GM12878 (cell line): Measurements from ENCODE around the gene PHF23. TPM values are rescaled to one million over a fixed set of nuclear protein-coding genes. Genes with fewer than 3 reads are reported as not detected.

Source experiments
- BACH1 ChIP-seq: fragments of 450-650 bp; IDR thresholded peaks from 2 replicates; pipeline ENCODE4 v1.6.1; 2017; ENCODE audit warnings: mild to moderate bottlenecking, borderline replicate concordance
- BRCA1 ChIP-seq: IDR thresholded peaks from 2 replicates; pipeline ENCODE4 v1.6.1; 2011; ENCODE audit warnings: low read depth, low read length, improper control_type of control experiment
- DPF2 ChIP-seq: fragments of 450-650 bp; IDR thresholded peaks from 2 replicates; pipeline ENCODE4 v1.6.1; 2017; ENCODE audit warnings: mild to moderate bottlenecking
- IRF4 ChIP-seq: IDR thresholded peaks from 2 replicates; pipeline ENCODE4 v1.6.1; 2011; ENCODE audit warnings: low read depth, low read length
- MEF2A ChIP-seq: IDR thresholded peaks from 2 replicates; pipeline ENCODE4 v1.6.1; 2011; ENCODE audit warnings: low read depth, mild to moderate bottlenecking, low read length, moderate library complexity; ENCODE audit not compliant: insufficient read depth
- MEF2B ChIP-seq: fragments of 450-650 bp; IDR thresholded peaks from 2 replicates; pipeline ENCODE4 v1.6.1; 2018; ENCODE audit warnings: mild to moderate bottlenecking, moderate library complexity; ENCODE audit not compliant: partially characterized antibody, poor library complexity, severe bottlenecking
- MXI1 ChIP-seq: fragments of 150-350 bp; IDR thresholded peaks from 2 replicates; pipeline ENCODE4 v1.6.1; 2011; ENCODE audit warnings: low read depth, mild to moderate bottlenecking, inconsistent platforms, low read length, improper control_type of control experiment
- NBN ChIP-seq: fragments of 450-650 bp; IDR thresholded peaks from 2 replicates; pipeline ENCODE4 v1.6.1; 2016
- NRF1 ChIP-seq: conservative IDR thresholded peaks from 2 replicates; pipeline ENCODE4 v1.6.1; 2011; ENCODE audit warnings: mild to moderate bottlenecking, low read depth, low read length, improper control_type of control experiment
- POLR2AphosphoS5 ChIP-seq: IDR thresholded peaks from 2 replicates; pipeline ENCODE4 v1.6.1; 2011; ENCODE audit warnings: mild to moderate bottlenecking, low read length, inconsistent platforms
- POU2F2 ChIP-seq: IDR thresholded peaks from 3 replicates; pipeline ENCODE4 v1.6.1; 2011; ENCODE audit warnings: low read depth, mild to moderate bottlenecking, low read length, borderline replicate concordance
- RCOR1 ChIP-seq: conservative IDR thresholded peaks from 2 replicates; pipeline ENCODE4 v1.6.1; 2012; ENCODE audit warnings: low read depth, low read length, improper control_type of control experiment
- SIX5 ChIP-seq: IDR thresholded peaks from 2 replicates; pipeline ENCODE4 v1.6.1; 2011; ENCODE audit warnings: mild to moderate bottlenecking, low read depth, low read length, moderate library complexity; ENCODE audit not compliant: severe bottlenecking
- SP1 ChIP-seq: IDR thresholded peaks from one replicate; pipeline ENCODE4 v1.6.1; 2011; ENCODE audit warnings: low read depth, low read length
- SPI1 ChIP-seq: IDR thresholded peaks from 2 replicates; pipeline ENCODE4 v1.6.1; 2011; ENCODE audit warnings: low read depth, mild to moderate bottlenecking, low read length, moderate library complexity, borderline replicate concordance; ENCODE audit not compliant: insufficient read depth
- ZNF217 ChIP-seq: fragments of 450-650 bp; IDR thresholded peaks from 2 replicates; pipeline ENCODE4 v1.6.1; 2017; ENCODE audit warnings: antibody characterized with exemption, mild to moderate bottlenecking
- polyA plus RNA-seq, 11 experiments: library from polyadenylated mRNA; depleted of rRNA in 4 of 11; unstranded in 6 of 11; stranded (reverse) in 5 of 11; fragments of >200 nt; fragmentation: Nextera tagmentation in 4 of 11; fragmentation: Illumina TruSeq in 1 of 11; extraction: Ambion mirVana in 4 of 11; extraction: Trizol in 1 of 11; gene quantifications; 1 replicate in 1 of 11; 2 replicates in 10 of 11; pipeline versions ENCODE4 v1.2.1 to v1.2.3, GENCODE V29; 2011 to 2016; ENCODE audit warnings: inconsistent platforms in 2 of 11, missing spikeins in 2 of 11, low read depth in 1 of 11
- total RNA-seq, 4 experiments: library from RNA; depleted of rRNA in 3 of 4; stranded (reverse); fragments of >200 nt in 3 of 4; fragmentation: Illumina TruSeq in 1 of 4; extraction: Trizol in 1 of 4; gene quantifications; 2 replicates each; pipeline versions ENCODE4 v1.2.1 to v1.2.3, GENCODE V29; 2013 to 2021
- TF ChIP-seq, protein P1 (sequence below): fragments of 450-650 bp; formaldehyde crosslinking; IDR thresholded peaks from 2 replicates; pipeline ENCODE4 v1.4.0; 2020; ENCODE audit warnings: mild to moderate bottlenecking, moderate library complexity
- TF ChIP-seq, protein P2 (sequence below): fragments of 450-650 bp; conservative IDR thresholded peaks from 2 replicates; pipeline ENCODE4 v1.6.1; 2017; ENCODE audit warnings: mild to moderate bottlenecking, moderate library complexity
- TF ChIP-seq, protein P3 (sequence below): IDR thresholded peaks from 2 replicates; pipeline ENCODE4 v1.6.1; 2011; ENCODE audit warnings: low read depth, mild to moderate bottlenecking, low read length, moderate library complexity, borderline replicate concordance; ENCODE audit errors: extremely low read depth
- TF ChIP-seq, protein P4 (sequence below): IDR thresholded peaks from 2 replicates; pipeline ENCODE4 v1.6.1; 2012; ENCODE audit warnings: low read depth, low read length, improper control_type of control experiment
- TF ChIP-seq, protein P5 (sequence below): IDR thresholded peaks from 2 replicates; pipeline ENCODE4 v1.6.1; 2011; ENCODE audit warnings: borderline replicate concordance, low read depth, mild to moderate bottlenecking, moderate library complexity, low read length; ENCODE audit not compliant: insufficient read depth, poor library complexity, severe bottlenecking

PHF23 gene
- total and polyA plus RNA-seq, 10 of the 15 experiments (the other 5 are each of a cell fraction or from before 2014, with no cell fraction given), result 8.2 to 84.8 (median 32.6) TPM

DNA sequence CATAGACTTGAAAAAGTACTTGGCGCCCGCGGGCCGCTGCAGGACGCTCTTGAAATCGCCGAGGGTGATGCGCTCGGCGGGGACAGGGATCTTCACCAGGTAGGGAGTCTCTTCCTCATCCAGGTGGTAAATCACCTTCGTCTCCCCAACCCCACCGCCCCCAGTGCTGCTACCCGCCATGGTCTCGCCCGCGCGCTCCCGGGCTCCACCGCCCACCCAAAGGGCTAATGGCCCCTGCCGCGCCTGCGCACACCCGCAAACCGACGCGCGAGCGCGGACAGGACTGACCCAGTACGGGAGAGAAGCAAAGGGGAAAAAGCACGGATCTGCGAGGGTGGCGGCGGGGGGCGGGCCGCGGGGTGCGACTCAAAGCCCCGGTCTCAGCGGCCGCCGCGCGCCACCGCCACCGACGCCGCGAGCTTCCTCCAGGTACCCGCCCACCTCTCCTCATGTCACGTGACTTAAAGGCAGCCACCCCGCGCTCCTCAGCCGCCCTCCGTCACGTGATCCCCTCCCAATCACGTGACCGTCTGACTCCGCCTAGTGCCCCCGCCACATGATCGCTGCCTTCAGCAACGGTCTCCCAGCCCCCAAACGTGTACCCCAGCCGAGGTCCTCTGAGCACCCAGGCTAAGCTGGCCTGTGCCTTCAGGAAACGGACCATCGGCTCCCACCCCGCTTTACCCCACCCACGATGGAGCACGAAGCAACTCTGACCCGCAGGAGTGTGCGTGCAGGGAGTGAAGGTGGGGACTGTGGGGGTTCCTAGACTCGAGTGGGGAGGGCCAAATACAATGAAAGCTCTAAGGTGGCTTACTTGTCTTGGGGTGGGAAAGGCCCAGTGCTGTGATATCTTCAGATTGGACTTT, 4.9 kb downstream of the PHF23 start, which contains the start of gene DVL2 (continued):
- TF ChIP-seq, protein P1, sequence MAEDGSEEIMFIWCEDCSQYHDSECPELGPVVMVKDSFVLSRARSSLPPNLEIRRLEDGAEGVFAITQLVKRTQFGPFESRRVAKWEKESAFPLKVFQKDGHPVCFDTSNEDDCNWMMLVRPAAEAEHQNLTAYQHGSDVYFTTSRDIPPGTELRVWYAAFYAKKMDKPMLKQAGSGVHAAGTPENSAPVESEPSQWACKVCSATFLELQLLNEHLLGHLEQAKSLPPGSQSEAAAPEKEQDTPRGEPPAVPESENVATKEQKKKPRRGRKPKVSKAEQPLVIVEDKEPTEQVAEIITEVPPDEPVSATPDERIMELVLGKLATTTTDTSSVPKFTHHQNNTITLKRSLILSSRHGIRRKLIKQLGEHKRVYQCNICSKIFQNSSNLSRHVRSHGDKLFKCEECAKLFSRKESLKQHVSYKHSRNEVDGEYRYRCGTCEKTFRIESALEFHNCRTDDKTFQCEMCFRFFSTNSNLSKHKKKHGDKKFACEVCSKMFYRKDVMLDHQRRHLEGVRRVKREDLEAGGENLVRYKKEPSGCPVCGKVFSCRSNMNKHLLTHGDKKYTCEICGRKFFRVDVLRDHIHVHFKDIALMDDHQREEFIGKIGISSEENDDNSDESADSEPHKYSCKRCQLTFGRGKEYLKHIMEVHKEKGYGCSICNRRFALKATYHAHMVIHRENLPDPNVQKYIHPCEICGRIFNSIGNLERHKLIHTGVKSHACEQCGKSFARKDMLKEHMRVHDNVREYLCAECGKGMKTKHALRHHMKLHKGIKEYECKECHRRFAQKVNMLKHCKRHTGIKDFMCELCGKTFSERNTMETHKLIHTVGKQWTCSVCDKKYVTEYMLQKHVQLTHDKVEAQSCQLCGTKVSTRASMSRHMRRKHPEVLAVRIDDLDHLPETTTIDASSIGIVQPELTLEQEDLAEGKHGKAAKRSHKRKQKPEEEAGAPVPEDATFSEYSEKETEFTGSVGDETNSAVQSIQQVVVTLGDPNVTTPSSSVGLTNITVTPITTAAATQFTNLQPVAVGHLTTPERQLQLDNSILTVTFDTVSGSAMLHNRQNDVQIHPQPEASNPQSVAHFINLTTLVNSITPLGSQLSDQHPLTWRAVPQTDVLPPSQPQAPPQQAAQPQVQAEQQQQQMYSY (CRISPR knock-in tag), result peak; percentile 98
- TF ChIP-seq, protein P2, sequence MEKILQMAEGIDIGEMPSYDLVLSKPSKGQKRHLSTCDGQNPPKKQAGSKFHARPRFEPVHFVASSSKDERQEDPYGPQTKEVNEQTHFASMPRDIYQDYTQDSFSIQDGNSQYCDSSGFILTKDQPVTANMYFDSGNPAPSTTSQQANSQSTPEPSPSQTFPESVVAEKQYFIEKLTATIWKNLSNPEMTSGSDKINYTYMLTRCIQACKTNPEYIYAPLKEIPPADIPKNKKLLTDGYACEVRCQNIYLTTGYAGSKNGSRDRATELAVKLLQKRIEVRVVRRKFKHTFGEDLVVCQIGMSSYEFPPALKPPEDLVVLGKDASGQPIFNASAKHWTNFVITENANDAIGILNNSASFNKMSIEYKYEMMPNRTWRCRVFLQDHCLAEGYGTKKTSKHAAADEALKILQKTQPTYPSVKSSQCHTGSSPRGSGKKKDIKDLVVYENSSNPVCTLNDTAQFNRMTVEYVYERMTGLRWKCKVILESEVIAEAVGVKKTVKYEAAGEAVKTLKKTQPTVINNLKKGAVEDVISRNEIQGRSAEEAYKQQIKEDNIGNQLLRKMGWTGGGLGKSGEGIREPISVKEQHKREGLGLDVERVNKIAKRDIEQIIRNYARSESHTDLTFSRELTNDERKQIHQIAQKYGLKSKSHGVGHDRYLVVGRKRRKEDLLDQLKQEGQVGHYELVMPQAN, result peak; percentile 90
- TF ChIP-seq RCOR1 (0 out of 2 replicates have a peak, but pooled peaks have one; percentile 46), SPI1 (no peak), DPF2 (peak; percentile 82), ZNF217 (no peak), NRF1 (peak; percentile 41; the same call in 1 of the 2 replicates), SIX5 (peak; percentile 48), IRF4 (no peak), POLR2AphosphoS5 (peak; percentile 88), MXI1 (peak; percentile 83; the same call in 1 of the 2 replicates), NBN (peak; percentile 61; the same call in 1 of the 2 replicates), BACH1 (peak; percentile 95; the same call in 1 of the 2 replicates), POU2F2 (peak; percentile 81; the same call in 2 of the 3 replicates), SP1 (peak; percentile 81), MEF2B (peak; percentile 89), BRCA1 (no peak), MEF2A (0 out of 2 replicates have a peak, but pooled peaks have one; percentile 61)
- TF ChIP-seq, protein P3, sequence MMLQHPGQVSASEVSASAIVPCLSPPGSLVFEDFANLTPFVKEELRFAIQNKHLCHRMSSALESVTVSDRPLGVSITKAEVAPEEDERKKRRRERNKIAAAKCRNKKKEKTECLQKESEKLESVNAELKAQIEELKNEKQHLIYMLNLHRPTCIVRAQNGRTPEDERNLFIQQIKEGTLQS, result peak; percentile 99
- TF ChIP-seq, protein P4, sequence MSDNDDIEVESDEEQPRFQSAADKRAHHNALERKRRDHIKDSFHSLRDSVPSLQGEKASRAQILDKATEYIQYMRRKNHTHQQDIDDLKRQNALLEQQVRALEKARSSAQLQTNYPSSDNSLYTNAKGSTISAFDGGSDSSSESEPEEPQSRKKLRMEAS, result peak; percentile 98
- TF ChIP-seq, protein P5, sequence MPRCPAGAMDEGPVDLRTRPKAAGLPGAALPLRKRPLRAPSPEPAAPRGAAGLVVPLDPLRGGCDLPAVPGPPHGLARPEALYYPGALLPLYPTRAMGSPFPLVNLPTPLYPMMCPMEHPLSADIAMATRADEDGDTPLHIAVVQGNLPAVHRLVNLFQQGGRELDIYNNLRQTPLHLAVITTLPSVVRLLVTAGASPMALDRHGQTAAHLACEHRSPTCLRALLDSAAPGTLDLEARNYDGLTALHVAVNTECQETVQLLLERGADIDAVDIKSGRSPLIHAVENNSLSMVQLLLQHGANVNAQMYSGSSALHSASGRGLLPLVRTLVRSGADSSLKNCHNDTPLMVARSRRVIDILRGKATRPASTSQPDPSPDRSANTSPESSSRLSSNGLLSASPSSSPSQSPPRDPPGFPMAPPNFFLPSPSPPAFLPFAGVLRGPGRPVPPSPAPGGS, result peak; percentile 98
